BLaER1 treated with 17β-estradiol and CSF1 and Interleukin-3, amounts not matched to agents 10 nM and 100 nM (cell line): ENCODE data around the gene TTC12.

Experiments used
- H3K27ac ChIP-seq, 11 experiments: shearing (Covaris generic); formaldehyde crosslinking; 2 replicates each; pipeline ENCODE4 v1.8.1; 2022
- H3K27me3 ChIP-seq, 11 experiments: shearing (Covaris generic); formaldehyde crosslinking; 2 replicates each; pipeline ENCODE4 v1.8.1; 2022
- H3K36me3 ChIP-seq, 11 experiments: shearing (Covaris generic); formaldehyde crosslinking; 2 replicates each; pipeline ENCODE4 v1.8.1; 2022
- H3K4me1 ChIP-seq, 10 experiments: shearing (Covaris generic); formaldehyde crosslinking; 2 replicates each; pipeline ENCODE4 v1.8.1; 2022
- H3K4me2 ChIP-seq, 11 experiments: shearing (Covaris generic); formaldehyde crosslinking; 2 replicates each; pipeline ENCODE4 v1.8.1; 2022
- H3K4me3 ChIP-seq, 10 experiments: shearing (Covaris generic); formaldehyde crosslinking; 2 replicates each; pipeline ENCODE4 v1.8.1; 2022
- H3K9ac ChIP-seq, 11 experiments: shearing (Covaris generic); formaldehyde crosslinking; 2 replicates each; pipeline ENCODE4 v1.8.1; 2022
- H3K9me3 ChIP-seq, 11 experiments: shearing (Covaris generic); formaldehyde crosslinking; replicated peaks in 1 of 11; 2 replicates each; pipeline ENCODE4 v1.8.1; 2022
- H4K20me1 ChIP-seq, 11 experiments: shearing (Covaris generic); formaldehyde crosslinking; 2 replicates each; pipeline ENCODE4 v1.8.1; 2022
- Cebpa-rat ChIP-seq, 11 experiments: shearing (Covaris generic); IDR thresholded peaks; 2 replicates each; pipeline ENCODE4 v1.8.1; 2022

TTC12 gene

DNA sequence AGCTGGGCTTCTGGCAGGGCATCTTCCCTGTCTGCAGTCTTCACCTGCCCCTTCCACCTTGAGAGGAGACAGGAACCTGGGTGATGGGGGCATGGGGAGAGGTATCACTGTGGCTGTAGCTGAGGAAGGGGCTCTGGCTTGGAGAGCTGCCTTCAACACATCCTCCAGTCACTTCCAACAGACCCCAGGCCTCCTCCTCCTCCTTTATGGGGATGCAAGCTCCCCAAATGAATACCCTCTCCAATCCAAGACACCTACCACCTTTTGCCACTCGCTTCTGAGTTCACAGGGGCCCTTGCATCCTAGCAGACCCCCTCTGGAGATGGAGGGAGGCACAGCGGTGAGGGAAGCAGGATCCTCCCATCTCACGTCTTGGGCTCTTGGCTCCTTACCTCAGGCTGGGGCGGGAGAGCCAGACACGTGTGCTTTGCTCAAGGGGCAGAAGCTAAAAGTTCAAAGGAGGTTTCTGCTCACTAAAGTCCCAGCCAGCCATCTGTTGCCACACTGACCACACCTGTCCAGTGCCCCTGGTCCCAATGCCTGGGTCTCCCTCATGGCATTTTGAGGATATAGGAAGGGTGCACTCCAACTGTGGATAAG, 86.3 kb downstream of the TTC12 start:
- Histone ChIP-seq H4K20me1 (no peaks in the 10 kb centered on the region), H3K4me3 (no peak overlapping the region), H3K27ac (no peak overlapping the region), H3K9me3 (no peaks in the 10 kb centered on the region), H3K9ac (no peak overlapping the region), H3K27me3 (no peaks in the 10 kb centered on the region), H3K36me3 (no peaks in the 10 kb centered on the region), H3K4me1 (peaks cover 0 to 18% (median 9%) of the 10 kb centered on the region in 10 experiments; a peak in 18 of 20 replicates), H3K4me2 (no peak overlapping the region)
- TF ChIP-seq Cebpa-rat (IDR thresholded peaks at IDR 0.05), result no peak

DNA sequence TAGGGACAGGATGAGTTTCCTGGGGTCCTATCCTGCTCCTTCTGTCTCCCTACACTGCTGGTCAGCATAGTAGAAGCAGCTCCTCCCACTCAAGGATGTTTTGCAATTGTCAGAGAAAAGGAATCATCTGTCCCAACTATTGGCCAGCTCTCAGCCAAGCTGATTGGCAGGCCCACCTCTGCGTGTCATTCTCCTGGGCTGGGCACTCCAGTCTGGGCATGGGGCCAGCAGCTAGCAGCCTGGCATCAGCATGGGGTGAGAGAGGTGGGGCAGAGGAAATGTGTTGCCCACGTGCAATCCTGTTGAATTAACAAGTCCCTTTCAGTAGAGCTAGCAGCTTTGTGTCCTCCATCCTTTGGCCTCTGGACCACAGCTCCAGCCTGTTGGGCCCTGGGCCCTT, 87.3 kb downstream of the TTC12 start:
- no peak overlapping the region for H3K4me3 ChIP-seq
- no peaks in the 10 kb centered on the region for H3K27me3 ChIP-seq
- H3K27ac ChIP-seq, result no peak overlapping the region
- no peaks in the 10 kb centered on the region for H3K9me3 ChIP-seq
- H4K20me1 ChIP-seq, result no peaks in the 10 kb centered on the region
- peaks cover 0 to 14% (median 1%) of the 10 kb centered on the region in 10 experiments; a peak in 8 of 20 replicates for H3K4me1 ChIP-seq
- no peak for TF ChIP-seq Cebpa-rat (IDR thresholded peaks at IDR 0.05)
- no peak overlapping the region for H3K9ac ChIP-seq
- peak overlapping the region in 3 of 11 experiments; percentile 4 to 12 (median 10); a peak in 2 of 22 replicates for H3K4me2 ChIP-seq
- no peaks in the 10 kb centered on the region for H3K36me3 ChIP-seq

DNA sequence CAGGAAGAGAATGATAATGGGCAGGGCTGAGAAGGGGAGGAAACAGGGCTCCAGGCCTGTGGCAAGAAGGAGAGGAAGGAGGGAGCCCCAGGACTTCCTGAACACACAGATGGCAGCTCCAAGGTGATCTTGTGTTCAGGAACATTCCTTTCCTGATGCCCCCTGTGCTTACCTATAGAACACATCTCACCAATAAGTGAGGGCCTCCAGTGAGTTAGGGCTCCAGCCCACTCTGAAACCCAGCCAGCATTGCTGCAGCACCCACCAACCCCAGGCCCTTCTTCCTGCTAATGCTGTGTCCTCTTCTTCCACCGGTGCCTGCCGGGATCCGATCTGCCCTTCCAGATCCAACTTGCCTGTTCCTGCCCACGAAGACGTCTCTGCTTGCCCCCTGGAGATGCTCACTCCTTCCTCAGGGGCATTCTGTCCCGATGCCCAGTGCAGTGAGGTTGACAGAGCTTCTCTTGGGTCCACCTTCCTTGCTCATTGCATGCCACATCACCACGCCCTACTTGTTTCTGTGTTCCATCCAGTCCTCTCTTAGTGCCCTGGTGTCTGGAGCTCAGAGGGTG, 90.6 kb downstream of the TTC12 start:
- Histone ChIP-seq H3K9ac (no peak overlapping the region), H3K4me3 (no peak overlapping the region)
- TF ChIP-seq Cebpa-rat (IDR thresholded peaks at IDR 0.05), result no peak

DNA sequence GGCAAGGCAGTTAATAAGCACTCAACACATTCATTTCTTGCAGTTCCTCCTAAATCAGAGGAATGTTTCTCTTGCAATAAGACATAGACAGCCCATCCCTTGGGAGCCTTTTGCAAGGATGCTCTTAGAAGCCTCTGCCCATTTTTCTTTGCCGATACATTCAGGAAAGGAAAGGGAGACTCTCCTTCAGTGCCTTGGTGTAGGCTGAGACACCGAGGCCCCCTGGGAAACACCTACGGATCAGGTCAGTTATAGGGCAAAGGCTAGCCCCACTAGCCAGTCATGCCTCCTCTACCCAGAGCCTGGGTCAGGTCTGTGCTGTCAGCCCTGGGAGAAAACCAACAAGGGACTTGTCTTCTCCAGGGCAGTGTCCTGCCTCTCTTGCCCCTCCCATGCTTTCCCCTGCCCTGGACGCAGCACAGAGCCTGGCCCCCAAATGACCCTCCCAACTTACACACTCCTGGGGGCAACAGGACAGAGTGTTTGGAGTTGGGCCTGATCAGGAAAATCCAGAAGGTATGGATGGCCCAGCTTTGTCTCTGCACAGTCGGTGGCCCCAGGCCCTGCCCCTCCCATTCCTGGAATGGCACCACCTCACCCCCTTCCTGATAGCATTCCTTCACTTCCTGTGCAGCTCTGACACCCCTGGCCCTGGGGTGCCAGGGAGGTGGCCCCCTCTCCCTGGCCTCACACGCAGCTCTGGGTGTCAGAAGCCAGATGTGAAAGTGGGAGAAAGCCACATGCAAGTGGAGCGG, 91.5 kb downstream of the TTC12 start:
- Histone ChIP-seq H3K27me3 (no peaks in the 10 kb centered on the region), H3K4me2 (no peak overlapping the region), H3K4me1 (peaks cover 0 to 14% (median 0%) of the 10 kb centered on the region in 10 experiments; a peak in 4 of 20 replicates), H3K9me3 (no peaks in the 10 kb centered on the region), H3K27ac (no peak overlapping the region), H3K9ac (no peak overlapping the region), H3K36me3 (no peaks in the 10 kb centered on the region), H4K20me1 (no peaks in the 10 kb centered on the region), H3K4me3 (no peak overlapping the region)
- no peak for TF ChIP-seq Cebpa-rat (IDR thresholded peaks at IDR 0.05)

More for the DNA sequence above, 90.6 kb downstream of the TTC12 start:
- peaks cover 0 to 14% (median 0%) of the 10 kb centered on the region in 10 experiments; a peak in 4 of 20 replicates for H3K4me1 ChIP-seq
- no peaks in the 10 kb centered on the region for H3K9me3 ChIP-seq
- H3K27ac ChIP-seq, result no peak overlapping the region
- no peaks in the 10 kb centered on the region for H3K36me3 ChIP-seq
- H3K4me2 ChIP-seq, result no peak overlapping the region
- no peaks in the 10 kb centered on the region for H3K27me3 ChIP-seq
- H4K20me1 ChIP-seq, result no peaks in the 10 kb centered on the region

DNA sequence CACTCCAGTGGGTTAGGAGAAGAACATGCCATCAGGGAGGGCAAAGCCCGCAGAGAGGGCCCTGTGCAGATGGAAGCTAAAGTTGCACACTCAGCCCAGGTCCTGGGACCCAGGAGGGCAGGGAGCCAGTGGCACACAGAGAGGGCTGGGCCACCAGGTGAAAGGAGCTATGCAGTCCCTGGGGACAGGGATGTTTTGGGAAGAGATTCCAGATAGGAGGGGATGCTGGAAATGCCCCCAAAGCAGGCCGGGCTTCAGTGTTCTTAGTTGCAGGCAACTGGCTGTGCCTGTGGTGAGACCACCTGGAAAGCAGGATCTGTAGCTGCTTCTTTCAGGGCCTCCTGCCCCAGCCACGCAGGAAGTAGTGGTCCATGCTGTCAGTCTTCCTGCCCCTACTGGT, 92.8 kb downstream of the TTC12 start:
- H3K27ac ChIP-seq, result no peak overlapping the region

DNA sequence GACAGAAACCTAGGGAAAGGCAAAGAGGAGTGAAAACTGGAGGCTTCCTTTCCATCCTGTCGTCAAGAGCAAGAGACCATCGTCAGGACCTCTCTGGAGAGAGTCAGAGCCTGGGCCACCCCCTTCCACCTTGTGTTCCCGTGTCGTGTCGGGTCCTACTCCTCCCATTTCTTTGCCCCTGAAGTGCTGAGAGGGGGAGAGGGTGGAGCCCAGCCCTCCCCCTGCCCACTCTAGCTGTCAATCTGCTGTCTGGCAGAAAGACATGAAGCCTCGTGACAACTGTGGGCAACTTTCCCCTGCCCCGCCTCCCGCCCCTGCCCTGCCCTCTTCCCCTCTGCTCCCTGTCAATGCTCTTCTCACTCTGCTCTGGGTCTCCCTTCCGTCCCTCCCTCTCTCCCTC, 93.8 kb downstream of the TTC12 start:
- Histone ChIP-seq H3K27ac (no peak overlapping the region), H3K4me3 (no peak overlapping the region), H3K4me2 (no peak overlapping the region), H3K9me3 (no peaks in the 10 kb centered on the region), H4K20me1 (no peaks in the 10 kb centered on the region), H3K27me3 (no peaks in the 10 kb centered on the region), H3K4me1 (peaks cover 0 to 7% (median 0%) of the 10 kb centered on the region in 10 experiments; a peak in 5 of 20 replicates), H3K9ac (no peak overlapping the region), H3K36me3 (no peaks in the 10 kb centered on the region)
- no peak for TF ChIP-seq Cebpa-rat (IDR thresholded peaks at IDR 0.05)

More for the DNA sequence above, 92.8 kb downstream of the TTC12 start:
- Histone ChIP-seq H3K4me3 (no peak overlapping the region), H3K9me3 (no peaks in the 10 kb centered on the region), H3K4me2 (no peak overlapping the region), H3K27me3 (no peaks in the 10 kb centered on the region), H3K4me1 (peaks cover 0 to 7% (median under 1%) of the 10 kb centered on the region in 10 experiments; a peak in 8 of 20 replicates), H3K9ac (no peak overlapping the region), H4K20me1 (no peaks in the 10 kb centered on the region), H3K36me3 (no peaks in the 10 kb centered on the region)
- TF ChIP-seq Cebpa-rat (IDR thresholded peaks at IDR 0.05), result no peak

DNA sequence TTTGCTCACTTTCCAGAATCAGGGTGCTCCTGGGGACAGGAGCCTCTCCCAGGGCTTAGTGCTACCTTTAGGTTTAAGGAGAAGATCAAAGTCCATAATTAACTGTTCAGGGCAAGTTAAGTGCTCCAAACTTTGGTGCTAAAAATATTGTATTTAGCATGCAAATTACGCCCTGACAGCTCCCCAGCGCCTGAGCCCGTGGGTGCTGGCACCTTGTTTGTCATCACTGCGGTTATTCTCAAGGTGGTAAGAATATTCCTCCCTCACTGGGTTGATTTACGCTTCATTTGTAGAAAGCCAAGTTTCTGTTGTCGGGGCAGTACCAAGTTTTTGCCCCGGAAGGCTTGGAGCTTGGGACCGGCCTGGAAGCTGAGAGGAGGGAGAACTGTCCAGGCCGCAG, 94.5 kb downstream of the TTC12 start:
- Histone ChIP-seq H3K4me3 (no peak overlapping the region), H4K20me1 (no peaks in the 10 kb centered on the region), H3K4me1 (peaks cover 0 to 7% (median 0%) of the 10 kb centered on the region in 10 experiments; a peak in 5 of 20 replicates), H3K4me2 (no peak overlapping the region), H3K36me3 (no peaks in the 10 kb centered on the region), H3K27ac (no peak overlapping the region), H3K27me3 (no peaks in the 10 kb centered on the region), H3K9ac (no peak overlapping the region), H3K9me3 (no peaks in the 10 kb centered on the region)
- no peak for TF ChIP-seq Cebpa-rat (IDR thresholded peaks at IDR 0.05)

DNA sequence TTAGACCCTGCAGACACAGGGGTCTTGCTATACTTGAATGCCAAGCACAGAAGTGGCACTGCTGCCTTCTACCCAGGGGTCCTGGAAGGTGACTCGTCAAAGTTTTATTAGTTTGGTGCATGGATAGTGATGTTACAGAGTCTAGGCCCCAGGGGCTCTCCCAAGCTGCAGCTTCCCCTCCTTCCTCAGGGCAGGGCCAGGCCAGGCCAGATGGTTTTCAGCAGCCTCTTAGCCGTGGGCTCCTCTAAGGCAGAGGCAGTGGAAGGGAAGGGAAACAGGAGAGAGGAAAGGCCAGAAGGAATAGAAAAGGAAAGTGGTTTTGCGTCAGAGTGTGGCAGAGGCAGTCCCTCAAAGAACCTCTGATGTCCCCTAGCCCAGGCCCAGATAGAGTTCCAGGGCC, 95.1 kb downstream of the TTC12 start:
- no peak overlapping the region for H3K4me2 ChIP-seq
- no peak overlapping the region for H3K9ac ChIP-seq
- H3K4me1 ChIP-seq, result peaks cover 0 to 7% (median 0%) of the 10 kb centered on the region in 10 experiments; a peak in 5 of 20 replicates
- H4K20me1 ChIP-seq, result no peaks in the 10 kb centered on the region
- no peaks in the 10 kb centered on the region for H3K9me3 ChIP-seq
- no peaks in the 10 kb centered on the region for H3K27me3 ChIP-seq
- no peaks in the 10 kb centered on the region for H3K36me3 ChIP-seq
- H3K4me3 ChIP-seq, result no peak overlapping the region
- no peak overlapping the region for H3K27ac ChIP-seq
- TF ChIP-seq Cebpa-rat (IDR thresholded peaks at IDR 0.05), result no peak

DNA sequence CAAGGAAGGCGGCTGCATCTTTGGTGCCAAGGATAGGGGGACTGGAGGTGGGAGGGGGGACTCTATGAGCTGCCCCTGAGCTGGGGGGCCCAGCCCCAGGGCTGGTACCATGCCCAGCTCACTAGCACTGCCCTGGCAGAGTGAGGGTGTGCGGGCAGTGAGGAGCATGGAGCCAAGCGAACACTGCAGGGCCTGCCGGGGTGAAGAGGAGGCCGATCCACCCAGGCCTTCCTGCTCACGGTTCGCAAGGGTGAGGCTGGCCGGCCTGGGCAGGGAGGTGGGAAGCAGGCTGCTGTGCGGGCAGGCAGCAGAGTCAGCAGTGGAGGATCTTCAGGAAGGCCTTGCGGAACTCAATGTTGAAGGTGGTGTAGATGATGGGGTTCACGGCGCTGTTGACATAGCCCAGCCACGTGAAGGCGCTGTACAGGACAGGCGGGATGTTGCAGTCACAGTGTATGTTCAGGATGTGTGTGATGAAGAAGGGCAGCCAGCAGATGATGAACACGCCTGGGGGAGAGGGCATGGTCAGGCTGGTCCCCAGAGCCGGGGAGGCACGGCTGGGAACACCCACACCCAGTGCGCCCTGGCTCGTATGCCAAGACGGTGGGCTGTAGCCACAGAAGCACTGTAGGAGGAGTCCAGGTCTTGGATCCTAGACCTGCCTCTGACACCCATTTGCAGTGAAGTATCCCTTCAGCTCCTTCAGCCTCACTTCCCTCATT, 96.2 kb downstream of the TTC12 start:
- Histone ChIP-seq H3K9me3 (no peaks in the 10 kb centered on the region), H3K4me1 (peaks cover 0 to 7% (median 0%) of the 10 kb centered on the region in 10 experiments; a peak in 5 of 20 replicates), H3K4me3 (no peak overlapping the region), H4K20me1 (no peaks in the 10 kb centered on the region), H3K9ac (no peak overlapping the region), H3K27ac (no peak overlapping the region), H3K36me3 (no peaks in the 10 kb centered on the region), H3K27me3 (no peaks in the 10 kb centered on the region), H3K4me2 (no peak overlapping the region)
- TF ChIP-seq Cebpa-rat (IDR thresholded peaks at IDR 0.05), result no peak
